ENCODE results near the gene CYP2U1. TPM values are rescaled to one million over a fixed set of nuclear protein-coding genes. Genes with fewer than 3 reads are reported as not detected.

Gene CYP2U1
- polyA plus RNA-seq, 3 donors, result 4.4 to 5.6 (median 4.6) TPM

- DNase-seq (ENCODE audit: extremely low read depth in 1 of 11, low read depth in 9 of 11, low spot score in 4 of 11), result no peak
Observed at GRCh38 chr4:107970063-107970798, 38.9 kb downstream of the CYP2U1 start.

GRCh38 chr4:107972605-107973004, 41.3 kb downstream of the CYP2U1 start:
- DNase-seq (ENCODE audit: extremely low read depth in 1 of 11, low read depth in 9 of 11, low spot score in 4 of 11), result no peak

DNA sequence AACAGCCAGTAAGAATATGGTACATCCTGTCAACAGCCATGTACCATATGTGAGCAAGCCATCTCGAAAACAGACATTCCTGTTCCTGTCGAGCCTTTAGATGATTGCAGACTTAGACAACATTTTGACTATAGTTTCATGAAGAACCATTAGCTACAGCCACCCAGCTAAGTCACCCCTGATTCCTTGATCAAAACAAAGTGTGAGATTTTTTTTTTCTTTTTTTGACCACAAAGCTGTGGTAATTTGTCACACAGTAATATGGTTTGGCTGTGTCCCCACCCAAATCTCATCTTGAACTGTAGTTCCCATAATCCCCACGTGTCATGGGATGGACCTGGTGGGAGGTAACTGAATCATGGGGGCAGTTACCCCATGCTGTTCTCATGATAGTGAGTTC, 43.2 kb downstream of the CYP2U1 start:
- no peak for DNase-seq (ENCODE audit: extremely low read depth in 1 of 11, low read depth in 9 of 11, low spot score in 4 of 11)

DNA sequence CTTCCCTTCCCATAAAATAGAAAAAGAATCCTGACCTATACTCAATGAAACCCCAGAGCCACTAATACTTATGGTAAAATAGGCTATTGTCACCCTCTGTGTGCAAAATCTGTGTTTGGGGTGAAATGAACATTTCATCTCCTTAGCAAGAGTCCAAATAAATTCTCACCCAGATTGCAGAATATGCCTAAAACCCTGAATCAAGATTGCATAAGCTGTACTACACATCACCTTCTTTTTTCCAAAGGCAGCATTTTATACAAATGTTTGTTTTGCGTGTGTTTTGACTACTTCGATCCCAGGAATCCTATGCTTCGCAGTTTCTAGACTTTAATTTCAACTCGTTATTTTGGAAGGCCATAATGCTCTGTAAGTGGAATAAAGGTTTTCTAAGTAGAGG, 46.1 kb downstream of the CYP2U1 start:
- no peak for DNase-seq (ENCODE audit: extremely low read depth in 1 of 11, low read depth in 9 of 11, low spot score in 4 of 11)

- no peak for DNase-seq (ENCODE audit: extremely low read depth in 1 of 11, low read depth in 9 of 11, low spot score in 4 of 11)
Observed at GRCh38 chr4:107977966-107978705, 46.8 kb downstream of the CYP2U1 start.

DNA sequence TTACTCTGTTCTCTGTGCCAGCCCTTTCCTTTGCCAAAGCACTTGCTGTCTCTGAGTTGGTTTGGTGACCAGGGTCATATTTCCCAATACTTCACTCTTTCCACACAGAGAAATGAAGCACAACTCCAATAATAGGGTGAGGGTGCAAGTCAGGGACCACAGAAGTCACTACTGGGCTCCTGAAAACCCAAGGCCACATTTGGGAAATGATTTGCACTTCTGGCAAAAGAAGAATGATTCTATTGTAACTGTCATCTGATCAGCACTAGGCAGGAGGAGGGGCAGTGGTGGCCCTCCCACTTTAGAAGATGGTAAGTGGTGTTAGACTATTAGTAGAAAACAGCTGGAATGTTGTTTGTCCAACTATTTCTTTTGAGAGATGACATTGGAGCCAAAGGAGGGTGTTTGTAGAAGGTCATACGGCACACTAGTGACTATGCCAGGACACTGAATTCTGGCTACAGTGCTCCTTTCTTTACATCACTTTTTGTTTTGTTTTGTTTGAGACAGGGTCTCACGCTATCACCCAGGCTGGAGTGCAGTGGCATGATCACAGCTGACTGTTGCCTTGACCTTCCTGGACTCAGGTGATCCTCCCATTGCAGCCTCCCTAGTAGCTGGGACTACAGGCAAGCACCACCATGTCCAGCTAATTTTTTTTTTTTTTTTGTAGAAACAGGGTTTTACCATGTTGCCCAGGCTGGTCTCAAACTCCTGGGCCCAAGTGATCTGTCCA, 47.5 kb downstream of the CYP2U1 start:
- DNase-seq (ENCODE audit: extremely low read depth in 1 of 11, low read depth in 9 of 11, low spot score in 4 of 11), result no peak

DNA sequence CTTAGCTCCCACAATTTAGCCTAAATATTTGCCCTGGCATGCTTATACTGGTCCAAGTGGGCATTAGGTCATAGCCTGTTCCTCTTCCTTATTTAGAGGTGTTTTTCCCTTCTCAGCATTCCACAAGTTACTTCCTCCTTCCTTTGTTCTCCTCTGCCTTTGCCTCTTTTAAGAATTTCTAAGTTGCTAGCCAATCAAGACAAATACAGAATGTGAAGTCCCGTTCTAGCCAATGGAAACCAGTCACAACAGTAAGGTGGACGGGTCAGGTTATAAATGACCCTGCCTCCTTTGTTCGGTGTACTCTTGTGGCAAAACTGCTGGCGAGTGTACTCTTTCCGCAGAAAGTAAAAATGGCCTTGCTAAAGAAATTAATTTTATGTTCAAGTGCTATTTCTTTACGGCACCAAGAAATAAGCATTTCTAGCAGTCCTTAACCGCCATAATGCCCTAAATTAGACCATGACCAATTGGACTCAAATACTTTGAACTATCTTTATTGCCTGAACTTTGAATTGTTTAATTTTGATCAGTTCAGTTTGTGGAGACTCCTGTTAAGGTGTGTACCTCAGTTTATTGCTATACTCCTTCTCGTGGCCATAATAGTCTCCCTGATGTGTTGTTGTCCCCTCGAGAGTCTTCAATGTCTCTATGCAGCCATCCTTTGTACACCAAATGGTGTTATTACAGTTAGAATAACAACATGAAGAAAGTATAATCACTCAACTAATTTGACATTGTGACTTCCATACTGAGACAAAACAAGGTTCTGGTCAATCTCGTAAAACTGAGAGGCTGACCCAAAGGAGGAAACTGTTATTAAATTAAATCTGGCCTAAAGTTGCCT, 56.8 kb downstream of the CYP2U1 start:
- no peak for DNase-seq (ENCODE audit: extremely low read depth in 1 of 11, low read depth in 9 of 11, low spot score in 4 of 11)

DNA sequence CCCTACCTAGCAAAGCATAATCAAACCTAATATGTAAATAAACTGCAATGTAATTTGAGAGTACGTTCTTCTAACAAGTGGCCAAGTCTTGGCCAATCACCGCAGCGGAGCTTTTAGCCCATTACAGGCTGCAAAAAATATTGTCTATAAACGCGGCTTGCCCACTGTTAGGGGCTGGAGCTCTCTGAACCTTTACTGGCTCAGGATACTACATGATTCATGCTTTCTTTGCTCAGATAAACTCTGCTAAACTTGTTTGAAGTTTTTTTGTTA, 57.4 kb downstream of the CYP2U1 start:
- DNase-seq (ENCODE audit: extremely low read depth in 1 of 11, low read depth in 9 of 11, low spot score in 4 of 11), result no peak

DNA sequence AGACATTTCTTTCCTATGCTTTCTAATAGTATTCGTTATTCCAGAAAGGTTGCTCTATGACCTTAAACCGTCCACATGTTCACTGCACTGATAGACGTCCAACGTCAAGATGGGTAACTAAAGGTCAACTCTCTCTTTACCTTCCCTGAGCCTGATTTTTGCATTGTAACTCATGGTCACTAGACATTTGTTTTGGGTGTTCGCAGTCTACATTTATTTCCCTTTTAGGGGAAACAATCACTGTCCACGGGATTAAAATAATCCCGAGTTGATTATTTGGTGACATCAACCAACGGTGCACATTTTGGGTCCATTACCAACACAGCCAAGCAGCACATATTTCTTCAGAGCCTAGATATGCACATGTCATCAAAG, 57.8 kb downstream of the CYP2U1 start:
- DNase-seq (ENCODE audit: extremely low read depth in 1 of 11, low read depth in 9 of 11, low spot score in 4 of 11), result peak in 1 of 11 donors; percentile 17

GRCh38 chr4:107989537-107990386, 58.4 kb downstream of the CYP2U1 start, which contains the start of gene HADH:
Gene HADH, plus strand, starts transcription at chr4:107989889. Its CDS starts 44 bp downstream, at chr4:107989933.
- peak; percentile 78 to 94 (median 86) for DNase-seq (ENCODE audit: extremely low read depth in 1 of 11, low read depth in 9 of 11, low spot score in 4 of 11)

- DNase-seq (ENCODE audit: extremely low read depth in 1 of 11, low read depth in 9 of 11, low spot score in 4 of 11), result no peak
Observed at GRCh38 chr4:107991945-107992630, 60.7 kb downstream of the CYP2U1 start.

- no peak for DNase-seq (ENCODE audit: extremely low read depth in 1 of 11, low read depth in 9 of 11, low spot score in 4 of 11)
Observed at GRCh38 chr4:107993969-107994368, 62.6 kb downstream of the CYP2U1 start.

GRCh38 chr4:107994894-107995293, 63.5 kb downstream of the CYP2U1 start:
- no peak for DNase-seq (ENCODE audit: extremely low read depth in 1 of 11, low read depth in 9 of 11, low spot score in 4 of 11)

DNA sequence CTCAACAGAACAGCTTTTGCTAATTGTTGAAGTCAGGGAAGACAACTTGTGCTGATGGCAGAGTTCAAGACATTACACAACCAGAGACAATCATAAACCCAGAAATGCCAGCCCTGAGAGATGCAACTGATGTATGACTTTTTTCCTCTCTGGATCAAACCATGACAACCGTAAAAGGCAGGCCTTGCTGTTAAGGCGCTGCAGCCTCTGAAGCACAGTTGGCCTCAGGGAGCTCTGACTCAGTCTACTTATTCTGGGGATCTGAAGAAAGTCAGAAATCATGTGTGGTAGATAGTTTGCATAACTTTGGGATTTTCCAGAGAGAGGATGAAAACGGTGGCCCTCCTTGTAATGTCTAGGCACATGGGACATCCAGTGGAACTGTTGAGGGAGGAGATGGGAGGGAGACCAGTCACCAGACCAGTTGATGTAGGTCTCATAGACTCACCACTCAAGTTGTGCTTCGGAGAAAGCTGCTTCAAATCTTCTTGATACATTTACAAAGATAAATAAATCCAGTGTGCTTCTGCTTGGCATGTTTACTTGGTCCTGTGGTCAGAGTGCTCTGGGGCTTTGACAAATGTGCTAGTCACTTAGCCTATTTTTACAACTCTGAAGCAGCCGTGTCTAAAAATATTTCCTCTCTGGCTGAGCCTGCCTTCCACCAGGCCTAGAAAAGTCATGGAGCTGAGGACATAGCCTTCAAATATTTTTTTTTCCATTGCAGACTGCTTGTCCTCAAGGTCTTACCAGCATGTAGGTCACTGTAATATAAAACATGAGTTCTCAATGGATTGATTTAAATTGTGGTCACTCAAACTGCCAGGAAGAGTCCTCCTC, 65.8 kb downstream of the CYP2U1 start:
- peak in 1 of 11 donors; percentile 9 for DNase-seq (ENCODE audit: extremely low read depth in 1 of 11, low read depth in 9 of 11, low spot score in 4 of 11)

GRCh38 chr4:107997794-107998193, 66.4 kb downstream of the CYP2U1 start:
- DNase-seq (ENCODE audit: extremely low read depth in 1 of 11, low read depth in 9 of 11, low spot score in 4 of 11), result no peak

GRCh38 chr4:107999932-108000539, 68.7 kb downstream of the CYP2U1 start:
- no peak for DNase-seq (ENCODE audit: extremely low read depth in 1 of 11, low read depth in 9 of 11, low spot score in 4 of 11)
